ENCODE measurements around the gene LLPH. TPM values are rescaled to one million over a fixed set of nuclear protein-coding genes. Genes with fewer than 3 reads are reported as not detected.

LLPH gene
- total RNA-seq, 1 donor = 5.6 TPM

DNA sequence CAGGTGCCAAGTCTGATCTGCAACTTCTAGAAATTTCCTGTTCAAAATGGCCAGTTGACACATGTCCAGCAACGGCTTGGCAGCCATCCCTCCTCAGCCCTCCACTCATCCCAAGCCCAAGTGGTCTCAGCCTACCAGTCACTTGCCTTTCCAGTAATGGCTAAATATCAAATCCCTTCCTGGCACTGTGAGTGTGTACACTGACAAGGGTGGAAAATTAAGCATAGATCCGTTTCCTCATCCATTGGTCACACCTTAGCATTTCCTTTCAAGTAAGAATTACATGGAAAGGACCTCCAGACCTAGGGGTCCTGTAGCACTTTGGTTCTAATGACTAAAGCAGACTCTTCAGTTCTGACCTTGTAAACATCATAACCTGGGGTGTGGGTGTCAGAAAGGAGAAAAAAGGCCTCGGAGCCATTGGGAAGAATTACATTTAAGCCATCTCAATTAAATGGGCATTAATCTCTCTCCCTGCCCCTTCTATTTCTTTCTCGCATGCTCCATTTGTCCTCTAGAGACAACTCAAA, 15.4 kb downstream of the LLPH start:
- TF ChIP-seq CTCF (IDR thresholded peaks at IDR 0.05; ENCODE audit: insufficient read depth, low read depth, low read length) = no peak
- no peak for DNase-seq (ENCODE audit: low read depth)
- no peak overlapping the region for H3K4me3 ChIP-seq (ENCODE audit: low read depth, low read length)

DNA sequence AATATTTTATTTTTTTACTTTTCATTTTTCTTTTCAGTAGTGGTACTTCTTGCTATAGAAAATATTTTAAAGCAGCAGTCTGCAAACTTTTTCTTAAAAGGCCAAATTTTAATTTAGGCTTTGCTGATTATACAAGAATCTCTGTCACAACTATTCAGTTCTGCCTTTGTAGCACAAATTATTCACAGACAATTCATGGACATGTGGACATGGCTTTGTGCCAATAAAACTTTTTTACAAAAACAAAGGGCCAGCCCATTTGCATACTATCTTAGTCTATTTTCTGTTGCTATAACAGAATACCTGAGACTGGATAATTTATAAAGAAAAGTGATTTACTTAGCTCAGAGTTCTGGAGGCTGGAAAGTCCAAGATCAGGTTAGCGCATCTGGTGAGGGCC, 17.1 kb downstream of the LLPH start:
- no peak for DNase-seq (ENCODE audit: low read depth)
- TF ChIP-seq CTCF (IDR thresholded peaks at IDR 0.05; ENCODE audit: insufficient read depth, low read depth, low read length) = no peak
- no peak overlapping the region for H3K4me3 ChIP-seq (ENCODE audit: low read depth, low read length)

DNA sequence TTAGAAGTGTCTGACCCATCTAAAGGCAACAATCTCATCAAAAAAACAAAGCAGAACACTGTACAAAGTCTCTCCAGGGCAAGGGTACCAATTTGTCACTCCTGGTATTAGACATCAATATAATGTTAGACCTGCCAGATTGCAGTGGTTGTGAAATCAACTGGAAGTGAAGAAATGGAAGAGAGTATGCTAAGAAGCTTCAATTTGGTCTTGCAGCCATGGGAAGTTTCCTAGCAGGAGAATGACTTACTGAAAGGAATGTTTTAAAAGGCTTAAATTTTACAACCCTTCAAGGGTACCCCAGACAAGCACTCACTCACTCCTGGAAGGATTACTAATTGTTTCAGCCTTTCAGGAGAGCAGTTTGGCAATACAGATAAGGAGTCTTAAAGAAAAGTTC, 18.9 kb downstream of the LLPH start:
- H3K4me3 ChIP-seq (ENCODE audit: low read depth, low read length) = no peak overlapping the region
- peak; percentile 70 for DNase-seq (ENCODE audit: low read depth)
- TF ChIP-seq CTCF (IDR thresholded peaks at IDR 0.05; ENCODE audit: insufficient read depth, low read depth, low read length) = no peak

- DNase-seq (ENCODE audit: low read depth) = no peak
- TF ChIP-seq CTCF (IDR thresholded peaks at IDR 0.05; ENCODE audit: insufficient read depth, low read depth, low read length) = no peak
- H3K4me3 ChIP-seq (ENCODE audit: low read depth, low read length) = no peak overlapping the region
Measured at GRCh38 chr12:66109056-66109455, 21.5 kb downstream of the LLPH start.

DNA sequence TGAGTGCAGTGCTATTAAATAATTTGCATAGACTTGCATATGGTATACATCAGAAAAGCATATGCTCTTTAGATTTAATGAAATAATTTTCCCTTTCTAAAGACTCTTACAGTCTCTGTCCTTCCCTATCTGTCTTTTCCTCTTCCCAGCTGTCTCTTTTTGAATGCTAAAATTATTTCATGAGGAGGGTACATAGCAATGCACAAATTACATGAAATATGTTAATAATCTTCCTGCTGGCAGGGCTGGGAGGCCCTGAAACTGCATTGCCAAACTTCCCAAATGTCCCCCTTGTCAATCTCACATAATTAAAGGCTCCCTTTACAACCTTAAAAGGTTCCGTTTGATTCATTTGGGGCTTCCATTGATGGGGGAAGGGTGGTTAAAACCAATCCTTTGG, 22.2 kb downstream of the LLPH start:
- TF ChIP-seq CTCF (IDR thresholded peaks at IDR 0.05; ENCODE audit: insufficient read depth, low read depth, low read length) = no peak
- H3K4me3 ChIP-seq (ENCODE audit: low read depth, low read length) = no peak overlapping the region
- DNase-seq (ENCODE audit: low read depth) = no peak

DNA sequence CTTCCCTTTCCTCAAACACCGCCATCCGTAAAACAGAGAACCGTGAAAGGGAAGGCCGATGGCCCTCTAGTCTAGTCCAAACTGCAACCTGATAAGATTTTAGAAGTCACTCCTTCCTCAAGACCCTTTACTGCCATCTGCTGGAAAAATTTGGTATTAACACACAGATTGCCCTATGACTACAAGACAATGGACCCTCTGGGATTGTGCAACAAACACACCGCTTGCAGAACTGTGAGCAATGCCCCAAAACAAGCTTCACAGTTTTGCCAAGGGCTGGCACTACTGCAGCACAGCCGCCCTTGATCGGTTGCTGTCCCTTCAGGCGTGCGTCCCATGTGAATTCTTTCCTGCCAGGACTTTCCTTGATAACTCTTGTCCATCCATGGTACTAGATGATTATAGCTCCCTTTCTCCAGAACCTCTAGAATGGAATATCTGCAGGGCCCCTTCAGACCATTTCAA, 23.1 kb downstream of the LLPH start:
- DNase-seq (ENCODE audit: low read depth) = peak; percentile 95
- TF ChIP-seq CTCF (IDR thresholded peaks at IDR 0.05; ENCODE audit: insufficient read depth, low read depth, low read length) = peak; percentile 80
- H3K4me3 ChIP-seq (ENCODE audit: low read depth, low read length) = no peak overlapping the region
